ENCODE results near the gene FGD2.

DNA sequence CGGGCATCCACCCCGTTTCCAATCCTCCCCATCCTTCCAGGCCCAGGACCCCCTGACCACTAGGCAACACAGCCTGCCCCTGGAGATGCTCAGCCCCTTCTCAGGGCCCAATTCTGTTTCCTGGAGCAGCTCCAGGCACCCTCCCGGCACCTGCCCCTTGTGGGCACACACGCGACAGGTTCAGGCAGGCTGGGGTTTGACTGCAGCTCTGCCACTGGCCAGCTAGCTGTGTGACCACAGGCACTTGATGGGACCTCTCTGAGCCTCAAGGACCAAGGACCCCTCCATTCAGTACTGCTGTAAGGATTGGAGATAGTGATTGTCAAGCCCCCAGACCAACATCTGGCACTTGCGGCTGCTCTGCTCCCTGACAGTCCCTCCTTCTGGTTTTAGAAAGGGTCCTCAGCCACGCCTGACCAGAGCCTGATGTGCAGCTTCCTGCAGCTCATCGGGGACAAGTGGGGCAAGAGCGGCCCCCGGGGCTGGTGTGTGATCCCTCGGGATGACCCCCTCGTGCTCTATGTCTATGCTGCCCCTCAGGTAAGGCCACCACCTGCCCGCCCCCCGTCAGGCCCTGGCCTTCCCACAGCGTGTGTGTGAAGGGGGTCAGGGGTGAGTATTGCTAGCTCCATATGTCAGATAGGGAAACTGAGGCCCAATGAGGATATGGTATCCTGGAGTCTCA lies 21.7 kb downstream of the FGD2 start:
- TF ChIP-seq ZNF114 (CRISPR knock-in tag; IDR thresholded peaks at IDR 0.05) (no peak), EZH2phosphoT487 (IDR thresholded peaks at IDR 0.05; ENCODE audit: unreplicated experiment) (no peak), EZH2 (IDR thresholded peaks at IDR 0.05; ENCODE audit: low read depth, unreplicated experiment) (no peak)
- TF ChIP-seq, protein P1, sequence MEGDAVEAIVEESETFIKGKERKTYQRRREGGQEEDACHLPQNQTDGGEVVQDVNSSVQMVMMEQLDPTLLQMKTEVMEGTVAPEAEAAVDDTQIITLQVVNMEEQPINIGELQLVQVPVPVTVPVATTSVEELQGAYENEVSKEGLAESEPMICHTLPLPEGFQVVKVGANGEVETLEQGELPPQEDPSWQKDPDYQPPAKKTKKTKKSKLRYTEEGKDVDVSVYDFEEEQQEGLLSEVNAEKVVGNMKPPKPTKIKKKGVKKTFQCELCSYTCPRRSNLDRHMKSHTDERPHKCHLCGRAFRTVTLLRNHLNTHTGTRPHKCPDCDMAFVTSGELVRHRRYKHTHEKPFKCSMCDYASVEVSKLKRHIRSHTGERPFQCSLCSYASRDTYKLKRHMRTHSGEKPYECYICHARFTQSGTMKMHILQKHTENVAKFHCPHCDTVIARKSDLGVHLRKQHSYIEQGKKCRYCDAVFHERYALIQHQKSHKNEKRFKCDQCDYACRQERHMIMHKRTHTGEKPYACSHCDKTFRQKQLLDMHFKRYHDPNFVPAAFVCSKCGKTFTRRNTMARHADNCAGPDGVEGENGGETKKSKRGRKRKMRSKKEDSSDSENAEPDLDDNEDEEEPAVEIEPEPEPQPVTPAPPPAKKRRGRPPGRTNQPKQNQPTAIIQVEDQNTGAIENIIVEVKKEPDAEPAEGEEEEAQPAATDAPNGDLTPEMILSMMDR (conservative IDR thresholded peaks at IDR 0.05; ENCODE audit: low read depth in 2 of 2) = no peak
